SU-DHL-6 (cell line): ENCODE data around the gene TUBB.

Experiments
- CTCF ChIP-seq: fragments of 200-600 bp; sonication (generic); IDR thresholded peaks from one replicate; pipeline ENCODE4 v1.5.1; 2017; ENCODE audit warnings: antibody characterized with exemption, mild to moderate bottlenecking, low read length, moderate library complexity; ENCODE audit not compliant: insufficient read depth, poor library complexity, severe bottlenecking
- EZH2phosphoT487 ChIP-seq: fragments of 200-600 bp; sonication (generic), shearing (Covaris generic); conservative IDR thresholded peaks from 2 replicates; pipeline ENCODE4 v1.6.1; 2018; ENCODE audit warnings: mild to moderate bottlenecking, antibody characterized with exemption, low read length, moderate library complexity, mixed read lengths

- no peak for TF ChIP-seq EZH2phosphoT487
- no peak for TF ChIP-seq CTCF
Observed at GRCh38 chr6:30686009-30686907, 33.9 kb upstream of the TUBB start, which contains the start of gene PPP1R18.
